Activated CD4-positive, alpha-beta T cell treated with anti-CD3 and anti-CD28 coated beads, Interleukin-2, amount 50 U/mL, for 48 hours (primary cell): Measurements from ENCODE around the gene CHST12.
"Not testable (repeated sequence)": the region's sequence is repeated elsewhere in the genome, so short reads cannot be mapped to it uniquely, and the experiment has no call there.

Experiments used
- DNase-seq, 2 experiments: peaks; one replicate each; pipeline ENCODE4 v3.0.0-alpha.2; 2020

Gene CHST12

GRCh38 chr7:2405201-2405600 is 1.8 kb downstream of the CHST12 start:
- DNase-seq = no peak

GRCh38 chr7:2405601-2406345 is 2.4 kb downstream of the CHST12 start:
- peak; percentile 63 to 74 for DNase-seq

DNA sequence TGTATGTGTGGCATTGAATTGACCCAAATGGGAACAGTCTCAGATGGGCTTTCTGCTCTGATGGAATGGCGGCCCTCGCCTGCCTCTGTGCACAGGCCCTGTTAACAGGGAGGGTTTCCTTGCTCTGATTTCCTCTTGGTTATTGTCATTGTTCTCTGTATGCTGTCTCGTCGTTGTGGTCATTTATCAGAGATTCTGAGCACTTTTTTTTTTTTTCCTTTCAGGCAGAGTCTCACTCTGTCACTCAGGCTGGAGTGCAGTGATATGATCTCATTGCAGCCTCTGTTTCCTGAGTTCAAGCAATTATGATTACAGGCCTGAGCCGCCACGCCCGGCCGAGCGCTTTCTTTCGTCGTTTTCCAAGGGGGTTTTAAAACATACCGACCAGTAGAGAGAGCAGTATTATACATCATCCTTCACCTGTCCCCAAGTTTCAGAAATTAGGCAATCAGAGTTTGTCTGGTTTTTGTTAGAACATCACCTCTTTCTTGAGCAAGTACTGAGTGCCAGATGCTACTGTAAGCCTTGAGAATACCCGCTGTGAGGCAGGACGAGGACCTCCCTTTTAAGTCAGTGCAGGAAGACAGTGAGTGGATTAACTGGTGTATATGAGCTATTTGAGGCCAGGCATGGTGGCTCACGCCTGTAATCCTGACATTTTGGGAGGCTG is 6.5 kb downstream of the CHST12 start:
- DNase-seq = no peak

GRCh38 chr7:2411049-2411448 is 7.6 kb downstream of the CHST12 start:
- DNase-seq = no peak

- DNase-seq = no peak
Observed at GRCh38 chr7:2411815-2412586, 8.6 kb downstream of the CHST12 start.

- no peak for DNase-seq
Observed at GRCh38 chr7:2412587-2413201, 9.3 kb downstream of the CHST12 start.

DNA sequence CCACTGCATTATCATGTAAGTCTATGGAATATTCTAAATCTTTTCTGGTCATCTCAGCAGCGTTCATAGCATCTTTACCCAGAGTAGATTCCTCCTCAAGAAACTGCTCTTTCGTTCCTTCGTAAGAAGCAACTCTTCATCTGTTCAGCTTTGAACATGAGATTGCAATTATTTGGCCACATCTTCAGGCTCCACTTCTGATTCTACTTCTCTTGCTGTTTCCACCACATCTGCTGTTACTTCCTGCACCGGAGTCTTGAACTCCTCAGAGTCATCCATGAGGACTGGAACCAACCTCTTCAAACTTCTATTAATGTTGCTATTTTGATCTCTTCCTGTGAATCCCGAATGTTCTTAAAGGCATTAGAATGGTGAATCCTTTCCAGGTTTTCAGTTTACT is 12.7 kb downstream of the CHST12 start:
- DNase-seq = no peak

DNA sequence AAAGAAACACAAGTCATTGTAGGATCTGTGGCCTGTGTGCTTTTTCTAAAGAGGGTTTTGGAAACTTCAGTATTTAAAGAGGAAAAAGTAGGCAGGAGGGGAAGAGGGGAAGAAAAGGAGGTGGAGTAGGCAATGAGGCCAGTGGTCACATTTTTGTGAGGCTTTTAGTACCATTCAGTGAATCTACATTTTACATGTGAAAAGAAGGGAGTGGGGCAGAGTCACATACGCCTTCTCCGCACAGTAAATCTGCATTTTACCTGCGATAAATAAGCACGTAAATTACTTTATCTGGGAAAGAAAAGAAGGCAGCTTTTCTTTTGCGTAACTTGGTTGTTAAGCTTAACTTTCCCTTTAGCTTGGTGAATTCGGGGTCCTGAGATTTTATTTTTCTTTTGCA is 13.2 kb downstream of the CHST12 start:
- no peak for DNase-seq

DNA sequence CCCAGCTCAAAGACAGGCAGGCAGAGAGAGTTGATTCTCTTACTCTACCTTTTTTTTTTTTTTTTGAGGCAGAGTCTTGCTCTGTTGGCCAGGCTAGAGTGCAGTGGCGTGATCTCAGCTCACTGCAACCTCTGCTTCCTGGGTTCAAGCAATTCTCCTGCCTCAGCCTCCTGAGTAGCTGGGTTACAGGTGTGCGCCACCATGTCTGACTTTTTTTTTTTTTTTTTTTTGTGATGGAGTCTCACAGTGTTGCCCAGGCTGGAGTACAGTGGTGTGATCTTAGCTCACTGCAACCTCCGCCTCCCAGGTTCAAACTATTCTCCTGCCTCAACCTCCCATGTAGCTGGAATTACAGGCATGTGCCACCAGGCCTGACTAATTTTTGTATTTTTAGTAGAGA is 13.8 kb downstream of the CHST12 start:
- not testable (repeated sequence) for DNase-seq

- peak; percentile 45 to 54 for DNase-seq
Observed at GRCh38 chr7:2417981-2418481, 14.6 kb downstream of the CHST12 start.

DNA sequence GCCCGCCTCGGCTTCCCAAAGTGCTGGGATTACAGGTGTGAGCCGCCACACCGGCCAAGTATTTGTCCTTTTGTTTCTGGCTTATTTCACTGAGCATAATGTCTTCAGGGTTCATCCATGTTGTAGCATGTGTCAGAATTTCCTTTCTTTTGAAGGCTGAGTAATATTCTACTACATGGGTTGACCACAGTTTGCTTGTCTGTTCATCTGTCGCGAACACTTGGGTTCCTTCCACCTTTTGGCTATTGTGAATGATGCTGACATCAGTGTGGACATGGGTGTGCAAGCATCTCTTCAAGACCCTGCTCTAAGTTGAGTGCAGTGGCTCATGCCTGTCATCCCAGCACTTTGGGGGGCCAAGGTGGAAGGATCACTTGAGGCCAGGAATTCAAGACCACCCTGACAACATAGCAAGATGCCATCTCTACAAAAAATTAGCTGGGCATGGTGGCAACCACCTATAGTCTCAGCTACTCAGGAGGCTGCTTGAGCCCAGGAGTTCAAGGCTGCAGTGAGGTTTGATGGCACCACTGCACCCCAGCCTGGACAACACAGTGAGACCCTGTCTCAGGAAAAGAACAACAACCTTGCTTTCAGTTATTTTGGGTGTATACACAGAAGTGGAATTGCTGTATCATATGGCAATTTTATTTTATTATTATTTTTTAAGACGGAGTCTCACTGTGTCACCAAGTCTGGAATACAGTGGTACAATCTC is 17.0 kb downstream of the CHST12 start:
- DNase-seq = no peak

DNA sequence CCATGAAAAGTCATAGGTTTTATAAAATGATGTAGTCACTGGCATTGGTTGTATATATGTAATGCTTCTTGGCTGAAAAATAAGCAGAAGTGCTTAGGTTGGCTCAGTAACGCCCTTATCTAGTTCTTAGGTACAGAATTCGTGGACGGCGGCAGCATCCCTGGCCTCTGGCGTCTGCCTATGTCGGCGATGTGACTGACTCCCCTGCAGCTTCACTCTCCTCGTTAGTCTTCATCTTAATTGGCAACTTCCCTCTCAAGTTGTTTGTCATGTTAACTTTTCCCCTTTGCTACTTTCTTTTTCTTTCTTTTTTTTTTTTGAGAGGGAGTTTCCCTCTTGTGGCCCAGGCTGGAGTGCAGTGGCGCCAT is 18.5 kb downstream of the CHST12 start:
- DNase-seq = no peak

DNA sequence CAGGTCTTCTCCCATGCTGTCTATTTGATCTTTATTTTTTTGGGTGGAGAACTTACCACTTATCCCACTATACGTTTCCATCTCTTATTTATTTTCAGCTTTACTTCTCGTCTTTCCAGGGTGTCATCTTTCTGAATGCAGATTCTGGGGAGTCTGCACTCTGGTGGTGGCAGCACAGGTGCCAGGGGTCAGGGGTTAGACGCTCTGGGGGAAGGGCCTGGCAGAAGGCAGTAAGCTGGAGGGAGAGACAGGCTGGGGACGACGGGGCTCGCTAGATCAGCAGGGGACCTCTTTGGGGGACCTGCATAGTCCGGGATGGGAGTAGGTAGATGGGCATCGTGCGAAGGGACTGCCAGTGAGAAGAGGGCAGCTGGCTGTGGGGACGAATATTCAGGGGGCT is 22.3 kb downstream of the CHST12 start:
- DNase-seq = no peak

- peak; percentile 42 to 60 for DNase-seq
Observed at GRCh38 chr7:2431260-2431867, 28.0 kb downstream of the CHST12 start.

GRCh38 chr7:2432910-2433712 is 29.7 kb downstream of the CHST12 start:
- DNase-seq = no peak

- no peak for DNase-seq
Observed at GRCh38 chr7:2433713-2434550, 30.5 kb downstream of the CHST12 start.

- no peak for DNase-seq
Observed at GRCh38 chr7:2435146-2435545, 31.7 kb downstream of the CHST12 start.

DNA sequence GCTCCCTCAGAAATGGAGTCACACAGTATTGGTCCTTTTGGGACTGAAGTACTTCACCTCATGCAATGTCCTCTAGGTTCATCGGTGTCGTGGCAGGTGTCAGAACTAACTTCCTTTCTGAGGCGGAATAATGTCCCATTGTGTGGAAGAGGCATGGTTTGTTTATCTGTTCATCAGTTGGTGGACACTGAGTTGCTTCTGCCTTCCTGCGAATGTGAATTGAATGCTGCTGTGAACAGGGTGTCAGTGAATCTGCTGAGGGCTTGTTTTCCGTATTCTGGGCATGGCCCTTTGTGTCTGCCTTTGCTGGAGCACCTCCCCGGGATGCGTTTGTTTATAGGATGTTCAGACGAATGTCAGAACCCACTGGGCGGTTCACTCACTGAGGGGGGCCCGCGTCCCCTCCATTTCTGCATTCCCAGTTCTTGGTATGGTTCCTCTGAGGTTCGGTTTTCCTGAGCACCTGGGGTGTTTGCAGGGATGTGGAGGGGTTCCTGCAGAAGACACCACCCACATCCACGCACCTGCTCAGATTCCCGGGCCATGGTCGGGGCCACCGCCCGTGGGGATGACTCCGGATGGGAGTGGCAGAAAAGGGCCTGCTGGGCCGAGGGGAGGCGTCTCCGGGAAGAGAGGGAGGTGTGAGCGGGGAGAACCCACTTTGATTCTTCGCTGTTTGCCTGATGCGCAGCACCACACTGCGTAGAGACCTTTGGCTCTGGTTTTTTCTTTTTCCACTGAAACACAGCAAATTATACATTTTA is 33.1 kb downstream of the CHST12 start:
- DNase-seq = no peak

DNA sequence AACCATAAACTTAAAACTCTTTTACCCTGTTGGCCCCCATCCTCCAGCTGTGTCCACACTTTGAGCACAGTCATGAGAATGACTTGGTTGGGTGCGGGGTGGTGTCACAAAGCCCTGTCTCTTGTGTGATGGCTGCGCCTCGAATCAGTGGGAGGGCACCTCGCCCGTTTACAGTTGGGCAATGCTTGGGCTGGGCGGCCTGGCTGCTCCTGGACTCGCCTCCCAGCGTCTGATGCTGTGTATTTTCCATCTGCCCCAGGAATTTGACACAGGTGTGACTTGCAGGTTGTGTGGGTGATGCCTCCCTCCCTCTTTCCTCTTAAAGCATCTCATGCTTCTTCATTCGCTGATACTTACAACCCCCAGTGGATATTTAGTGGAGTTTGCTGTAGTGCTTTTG is 33.7 kb downstream of the CHST12 start:
- DNase-seq = no peak
